Lung (tissue), 12 donors: ENCODE results near the gene PARP9. TPM values are rescaled to one million over a fixed set of nuclear protein-coding genes. Genes with fewer than 3 reads are reported as not detected.

Experiments used
- ATAC-seq: fragments of 200-7000 bp; cut with Tn5 transposase; one replicate; pipeline ENCODE4 v1.9.1; 2020; ENCODE audit warnings: moderate number of reproducible peaks; ENCODE audit not compliant: insufficient read depth, low FRiP score
- DNase-seq, 3 donors: peaks; one replicate each; pipeline ENCODE4 v3.0.0-alpha.2; 2013 to 2017
- H3K27ac ChIP-seq, 2 donors: one replicate each; pipeline ENCODE4 v1.5.1; 2013; ENCODE audit warnings: mild to moderate bottlenecking in 2 of 2, moderate library complexity in 2 of 2, control low read depth in 1 of 2, inconsistent platforms in 1 of 2, low read depth in 1 of 2, low read length in 1 of 2
- H3K27me3 ChIP-seq, 3 donors: one replicate each; pipeline ENCODE4 v1.5.1; 2013; ENCODE audit warnings: low read length in 2 of 3; ENCODE audit not compliant: control insufficient read depth in 3 of 3, insufficient read depth in 3 of 3
- H3K36me3 ChIP-seq, 4 donors: one replicate each; pipeline ENCODE4 v1.5.1; 2013; ENCODE audit warnings: low read length in 4 of 4, mild to moderate bottlenecking in 1 of 4, moderate library complexity in 1 of 4; ENCODE audit not compliant: control insufficient read depth in 4 of 4, insufficient read depth in 4 of 4
- H3K4me1 ChIP-seq, 5 donors: one replicate each; pipeline ENCODE4 v1.5.1; 2013; ENCODE audit warnings: low read length in 5 of 5, mild to moderate bottlenecking in 2 of 5, moderate library complexity in 1 of 5; ENCODE audit not compliant: control insufficient read depth in 5 of 5, insufficient read depth in 5 of 5
- H3K4me3 ChIP-seq: one replicate; pipeline ENCODE4 v1.5.1; 2013; ENCODE audit warnings: mild to moderate bottlenecking, control low read depth, moderate library complexity
- H3K9ac ChIP-seq, 2 donors: one replicate each; pipeline ENCODE4 v1.5.1; 2013; ENCODE audit warnings: low read length in 2 of 2, control low read depth in 1 of 2; ENCODE audit not compliant: insufficient read depth in 1 of 2
- H3K9me3 ChIP-seq, 4 donors: one replicate each; pipeline ENCODE4 v1.5.1; 2013; ENCODE audit warnings: low read length in 3 of 4, mild to moderate bottlenecking in 1 of 4, moderate library complexity in 1 of 4; ENCODE audit not compliant: control insufficient read depth in 4 of 4, insufficient read depth in 3 of 4
- WGBS, 2 donors: extraction: QIAGEN DNeasy Blood & Tissue Kit; methylation state at CpG; one replicate each; pipeline ENCODE4 v1.1.7; 2013; 5-methylcytosine and 5-hydroxymethylcytosine counted together
- polyA plus RNA-seq, 2 donors: library from polyadenylated mRNA; stranded (reverse); fragments of 200-250 nt; gene quantifications; one replicate each; pipeline ENCODE4 v1.2.1, GENCODE V29; 2013
- total RNA-seq, 2 donors: library from RNA; depleted of rRNA in 1 of 2; stranded (reverse); fragments of >200 nt in 1 of 2; gene quantifications; one replicate each; pipeline ENCODE4 v1.2.1, GENCODE V29; 2014 to 2021
- TF ChIP-seq, protein P1 (sequence below): IDR thresholded peaks from 2 replicates; pipeline ENCODE4 v1.5.1; 2012; ENCODE audit warnings: mild to moderate bottlenecking; ENCODE audit errors: control extremely low read depth, extremely low read depth
- donor health status: control.
- donor health status: control.
- donor health status: Bipolar disorder and iron deficiency.
- donor health status: healthy.
- donor health status: DM: yes; HTN: yes; CAD: no.

The PARP9 gene
- total and polyA plus RNA-seq, 4 donors = 31.7 to 57.0 (median 41.5) TPM

- Histone ChIP-seq H3K27me3 (no peaks in the 10 kb centered on the region), H3K27ac (no peak overlapping the region), H3K4me1 (no peaks in the 10 kb centered on the region), H3K36me3 (peaks cover 3 to 40% (median 21%) of the 10 kb centered on the region in 4 donors), H3K9ac (no peak overlapping the region), H3K4me3 (no peak overlapping the region), H3K9me3 (no peaks in the 10 kb centered on the region)
- TF ChIP-seq, protein P1, sequence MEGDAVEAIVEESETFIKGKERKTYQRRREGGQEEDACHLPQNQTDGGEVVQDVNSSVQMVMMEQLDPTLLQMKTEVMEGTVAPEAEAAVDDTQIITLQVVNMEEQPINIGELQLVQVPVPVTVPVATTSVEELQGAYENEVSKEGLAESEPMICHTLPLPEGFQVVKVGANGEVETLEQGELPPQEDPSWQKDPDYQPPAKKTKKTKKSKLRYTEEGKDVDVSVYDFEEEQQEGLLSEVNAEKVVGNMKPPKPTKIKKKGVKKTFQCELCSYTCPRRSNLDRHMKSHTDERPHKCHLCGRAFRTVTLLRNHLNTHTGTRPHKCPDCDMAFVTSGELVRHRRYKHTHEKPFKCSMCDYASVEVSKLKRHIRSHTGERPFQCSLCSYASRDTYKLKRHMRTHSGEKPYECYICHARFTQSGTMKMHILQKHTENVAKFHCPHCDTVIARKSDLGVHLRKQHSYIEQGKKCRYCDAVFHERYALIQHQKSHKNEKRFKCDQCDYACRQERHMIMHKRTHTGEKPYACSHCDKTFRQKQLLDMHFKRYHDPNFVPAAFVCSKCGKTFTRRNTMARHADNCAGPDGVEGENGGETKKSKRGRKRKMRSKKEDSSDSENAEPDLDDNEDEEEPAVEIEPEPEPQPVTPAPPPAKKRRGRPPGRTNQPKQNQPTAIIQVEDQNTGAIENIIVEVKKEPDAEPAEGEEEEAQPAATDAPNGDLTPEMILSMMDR = no peak
- 71 to 86% methylated on average over 7 of the region's 7 CpGs for WGBS, 2 donors
- ATAC-seq (no peak), DNase-seq (no peak)
These were observed 25.1 kb downstream of the PARP9 start for GRCh38 chr3:122538956-122539490.

- ATAC-seq (no peak), DNase-seq (no peak)
- Histone ChIP-seq H3K27ac (no peak overlapping the region), H3K4me1 (no peaks in the 10 kb centered on the region), H3K9me3 (no peaks in the 10 kb centered on the region), H3K27me3 (no peaks in the 10 kb centered on the region), H3K4me3 (no peak overlapping the region), H3K36me3 (peaks cover 10 to 57% (median 34%) of the 10 kb centered on the region in 4 donors), H3K9ac (no peak overlapping the region)
- TF ChIP-seq, protein P1 = no peak
- WGBS, 2 donors = 82 to 92% methylated on average over 3 of the region's 3 CpGs
These were observed 27.5 kb downstream of the PARP9 start for GRCh38 chr3:122536632-122537001.

- Histone ChIP-seq H3K9ac (no peak overlapping the region), H3K27ac (no peak overlapping the region), H3K36me3 (peaks cover 10 to 57% (median 32%) of the 10 kb centered on the region in 4 donors), H3K4me1 (no peaks in the 10 kb centered on the region), H3K9me3 (no peaks in the 10 kb centered on the region), H3K4me3 (no peak overlapping the region), H3K27me3 (no peaks in the 10 kb centered on the region)
- ATAC-seq (no peak), DNase-seq (no peak)
- TF ChIP-seq, protein P1 = no peak
- 90 to 94% methylated on average over 6 of the region's 6 CpGs for WGBS, 2 donors
These were observed 28.0 kb downstream of the PARP9 start for GRCh38 chr3:122535964-122536631.
